Skin of body (tissue), 2 donors: ENCODE results near the gene ITPKB. TPM values are rescaled to one million over a fixed set of nuclear protein-coding genes. Genes with fewer than 3 reads are reported as not detected.
"Not testable (repeated sequence)": the region's sequence is repeated elsewhere in the genome, so short reads cannot be mapped to it uniquely, and the experiment has no call there.

Experiments
- DNase-seq: peaks from one replicate; lab custom pipeline; 2025; lab: John Stamatoyannopoulos, UW
- total RNA-seq: library from RNA; depleted of rRNA; stranded (reverse); fragments of >200 nt; gene quantifications from one replicate; pipeline ENCODE4 v1.2.3, GENCODE V29; 2014

The ITPKB gene
- total RNA-seq, 1 donor from 2014 or later, result 30.1 TPM

- DNase-seq, result no peak
These were observed 7.7 kb downstream of the ITPKB start for GRCh38 chr1:226731257-226731893.

GRCh38 chr1:226730836-226731235 lies 8.2 kb downstream of the ITPKB start:
- DNase-seq, result no peak

GRCh38 chr1:226730071-226730470 lies 9.0 kb downstream of the ITPKB start:
- no peak for DNase-seq

- no peak for DNase-seq
These were observed 10.6 kb downstream of the ITPKB start for GRCh38 chr1:226728448-226728847.

GRCh38 chr1:226725897-226726267 lies 13.2 kb downstream of the ITPKB start:
- no peak for DNase-seq

- DNase-seq, result peak; percentile 15
These were observed 15.2 kb downstream of the ITPKB start for GRCh38 chr1:226723657-226724532.

GRCh38 chr1:226722901-226723656 lies 16.0 kb downstream of the ITPKB start:
- no peak for DNase-seq

GRCh38 chr1:226722240-226722900 lies 16.7 kb downstream of the ITPKB start:
- no peak for DNase-seq

GRCh38 chr1:226720574-226720973 lies 18.5 kb downstream of the ITPKB start:
- DNase-seq, result not testable (repeated sequence)

- no peak for DNase-seq
These were observed 19.3 kb downstream of the ITPKB start for GRCh38 chr1:226719596-226720387.

- DNase-seq, result no peak
These were observed 21.7 kb downstream of the ITPKB start for GRCh38 chr1:226717256-226717909.

GRCh38 chr1:226716577-226716976 lies 22.5 kb downstream of the ITPKB start:
- DNase-seq, result no peak

GRCh38 chr1:226714148-226714547 lies 24.9 kb downstream of the ITPKB start:
- DNase-seq, result no peak

GRCh38 chr1:226712742-226713419 lies 26.2 kb downstream of the ITPKB start:
- DNase-seq, result no peak

- DNase-seq, result no peak
These were observed 26.9 kb downstream of the ITPKB start for GRCh38 chr1:226711976-226712741.

- DNase-seq, result no peak
These were observed 28.6 kb downstream of the ITPKB start for GRCh38 chr1:226710501-226710900.

GRCh38 chr1:226709953-226710352 lies 29.1 kb downstream of the ITPKB start:
- no peak for DNase-seq

- no peak for DNase-seq
These were observed 30.1 kb downstream of the ITPKB start for GRCh38 chr1:226708967-226709396.

- no peak for DNase-seq
These were observed 30.7 kb downstream of the ITPKB start for GRCh38 chr1:226708342-226708780.
